ENCODE data around the gene RNU6-1.
A peak's percentile ranks its signal among the peaks of the same experiment; 100 is the strongest.

Gene RNU6-1

GRCh38 chr15:67839929-67840748 is at the start of gene RNU6-1:
Gene RNU6-1 (minus strand): TSS chr15:67840045.
- DNase-seq (ENCODE audit: low spot score) (peak; percentile 91), FAIRE-seq (peak; percentile 75)

- no peak for DNase-seq (ENCODE audit: low spot score)
- FAIRE-seq, result no peak
Observed at GRCh38 chr15:67887776-67888175, 47.9 kb upstream of the RNU6-1 start.

GRCh38 chr15:67885861-67886260 is 46.0 kb upstream of the RNU6-1 start:
- FAIRE-seq (no peak), DNase-seq (ENCODE audit: low spot score) (no peak)

- DNase-seq (ENCODE audit: low spot score), result no peak
- FAIRE-seq, result no peak
Observed at GRCh38 chr15:67885175-67885523, 45.3 kb upstream of the RNU6-1 start.

GRCh38 chr15:67884514-67885174 is 44.8 kb upstream of the RNU6-1 start:
- no peak for DNase-seq (ENCODE audit: low spot score)
- FAIRE-seq, result no peak

GRCh38 chr15:67884009-67884408 is 44.2 kb upstream of the RNU6-1 start:
- DNase-seq (ENCODE audit: low spot score) (no peak), FAIRE-seq (no peak)

- FAIRE-seq, result no peak
- DNase-seq (ENCODE audit: low spot score), result no peak
Observed at GRCh38 chr15:67883234-67883773, 43.5 kb upstream of the RNU6-1 start.

- DNase-seq (ENCODE audit: low spot score) (no peak), FAIRE-seq (no peak)
Observed at GRCh38 chr15:67882487-67883233, 42.8 kb upstream of the RNU6-1 start.

- FAIRE-seq (no peak), DNase-seq (ENCODE audit: low spot score) (no peak)
Observed at GRCh38 chr15:67880651-67881182, 40.9 kb upstream of the RNU6-1 start.

- DNase-seq (ENCODE audit: low spot score), result no peak
- FAIRE-seq, result no peak
Observed at GRCh38 chr15:67879440-67880129, 39.7 kb upstream of the RNU6-1 start.

- DNase-seq (ENCODE audit: low spot score) (no peak), FAIRE-seq (no peak)
Observed at GRCh38 chr15:67878712-67879206, 38.9 kb upstream of the RNU6-1 start.

- no peak for FAIRE-seq
- DNase-seq (ENCODE audit: low spot score), result no peak
Observed at GRCh38 chr15:67873777-67874176, 33.9 kb upstream of the RNU6-1 start.

GRCh38 chr15:67870868-67871408 is 31.1 kb upstream of the RNU6-1 start:
- FAIRE-seq, result no peak

GRCh38 chr15:67869701-67870100 is 29.9 kb upstream of the RNU6-1 start:
- FAIRE-seq (no peak), DNase-seq (ENCODE audit: low spot score) (no peak)

More at GRCh38 chr15:67870868-67871408, 31.1 kb upstream of the RNU6-1 start:
- DNase-seq (ENCODE audit: low spot score), result no peak

GRCh38 chr15:67865766-67866165 is 25.9 kb upstream of the RNU6-1 start:
- DNase-seq (ENCODE audit: low spot score) (no peak), FAIRE-seq (no peak)

GRCh38 chr15:67865331-67865730 is 25.5 kb upstream of the RNU6-1 start:
- DNase-seq (ENCODE audit: low spot score), result no peak
- no peak for FAIRE-seq

- FAIRE-seq, result no peak
- DNase-seq (ENCODE audit: low spot score), result peak; percentile 44
Observed at GRCh38 chr15:67863442-67863987, 23.7 kb upstream of the RNU6-1 start.

- DNase-seq (ENCODE audit: low spot score) (no peak), FAIRE-seq (no peak)
Observed at GRCh38 chr15:67862750-67863441, 23.1 kb upstream of the RNU6-1 start.

GRCh38 chr15:67861983-67862382 is 22.1 kb upstream of the RNU6-1 start:
- DNase-seq (ENCODE audit: low spot score), result no peak
- no peak for FAIRE-seq

All from RCC 7860 (cell line).